ENCODE data around the gene NLK.
"Not testable (repeated sequence)": the region's sequence is repeated elsewhere in the genome, so short reads cannot be mapped to it uniquely, and the experiment has no call there.

The NLK gene

DNA sequence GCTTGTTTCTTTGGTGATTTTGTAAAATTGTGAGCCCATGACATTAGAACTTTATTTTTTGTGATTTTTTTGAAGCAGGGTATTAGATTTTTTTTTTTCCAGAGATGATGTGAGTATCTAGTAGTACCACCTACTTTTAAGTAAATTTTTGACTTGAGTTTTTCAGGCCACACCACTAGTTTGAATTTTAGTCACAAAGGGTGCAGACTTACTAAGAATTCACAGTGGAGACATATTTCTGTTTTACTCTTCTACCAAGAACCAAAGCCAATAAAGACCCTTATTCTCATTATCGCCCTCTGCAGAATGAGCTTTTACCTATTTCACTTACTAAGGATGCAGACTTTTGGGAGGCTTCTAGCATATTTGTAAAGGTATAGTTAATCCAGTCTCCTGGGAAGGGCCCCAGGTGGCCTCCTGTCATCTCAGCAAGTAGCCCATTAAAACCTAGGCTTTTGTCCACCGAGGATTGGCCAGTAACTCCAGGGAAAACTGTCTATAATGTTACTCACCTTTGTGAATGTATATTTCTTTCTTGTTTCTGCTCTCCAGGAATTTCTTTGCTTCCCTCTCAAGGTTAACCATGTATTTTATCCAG lies 30.6 kb downstream of the NLK start:
- DNase-seq (ENCODE audit: low read depth, low spot score): no peak

DNA sequence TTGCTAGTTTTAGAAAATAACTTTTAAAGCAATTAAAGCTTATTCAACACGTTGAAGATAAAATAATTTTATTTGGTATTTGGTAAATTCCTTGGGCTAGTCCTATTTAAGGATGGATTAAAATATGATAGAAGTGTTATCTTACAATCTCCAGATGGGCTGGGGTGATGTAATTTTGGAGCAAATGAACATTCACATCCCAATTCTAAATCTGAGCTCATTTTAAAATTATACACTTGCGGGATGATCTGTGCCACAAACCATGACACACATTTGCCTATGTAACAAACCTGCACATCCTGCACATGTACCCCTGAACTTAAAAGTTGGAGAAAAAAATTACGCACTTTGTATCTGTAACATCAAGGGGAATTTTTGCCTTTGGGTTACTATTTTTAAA lies 31.5 kb downstream of the NLK start:
- DNase-seq (ENCODE audit: low read depth, low spot score): no peak

DNA sequence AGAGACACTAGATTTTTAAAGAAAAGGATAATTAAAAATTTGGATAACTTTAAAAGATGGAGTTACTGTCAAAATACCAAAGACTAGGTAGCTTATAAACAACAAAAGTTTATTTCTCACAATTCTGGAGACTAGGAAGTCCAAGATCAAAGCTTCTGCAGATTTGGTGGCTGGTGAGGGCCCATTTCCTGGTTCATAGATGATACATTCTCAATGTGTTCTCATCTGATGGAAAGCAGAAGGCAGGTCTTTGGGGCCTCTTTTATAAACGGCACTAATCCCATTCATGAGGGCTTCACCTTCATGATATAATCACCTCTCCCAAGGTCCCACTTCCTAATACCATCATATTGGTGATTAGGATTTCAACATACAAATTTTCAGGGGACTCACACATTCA lies 33.7 kb downstream of the NLK start:
- no peak for DNase-seq (ENCODE audit: low read depth, low spot score)

GRCh38 chr17:28077140-28077539 lies 34.7 kb downstream of the NLK start:
- DNase-seq (ENCODE audit: low read depth, low spot score): not testable (repeated sequence)

DNA sequence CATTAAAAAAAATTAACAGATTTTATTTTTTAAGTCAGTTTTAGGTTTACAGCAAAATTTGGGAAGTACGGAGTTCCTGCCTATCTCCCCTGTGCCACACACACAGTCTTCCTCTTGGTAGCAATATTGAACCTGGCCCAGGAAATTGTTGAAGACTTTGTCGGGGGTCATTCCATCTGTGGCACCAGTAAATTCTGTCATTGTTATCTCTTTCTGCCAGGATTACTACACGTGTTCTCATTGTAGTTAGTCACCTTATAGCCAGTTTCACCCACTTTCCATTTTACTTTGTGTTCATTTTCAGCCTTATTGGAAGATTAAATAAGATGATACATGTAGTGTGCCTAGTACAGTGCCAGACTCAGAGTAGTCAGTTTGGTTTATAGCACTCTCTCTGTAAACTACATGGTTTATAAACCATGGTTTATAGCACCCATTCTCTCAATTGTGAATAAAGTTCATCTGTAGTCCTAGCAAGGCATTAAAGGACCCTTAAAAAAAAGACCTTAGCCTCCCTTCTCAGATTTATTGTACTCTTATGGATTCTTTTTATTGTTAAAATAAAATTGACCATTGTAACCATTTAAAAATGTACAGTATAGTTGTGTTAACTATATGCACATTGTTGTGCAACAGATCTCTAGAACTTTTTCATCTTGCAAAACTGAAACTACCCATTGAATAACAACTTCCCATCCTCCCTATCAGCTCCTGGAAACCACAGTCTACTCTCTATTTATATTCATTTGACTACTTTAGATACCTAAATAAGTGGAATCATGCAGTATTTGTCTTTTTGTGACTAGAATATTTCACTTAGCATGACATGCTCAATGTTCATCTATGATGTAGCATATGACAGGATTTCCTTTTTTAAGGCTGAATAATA lies 36.1 kb downstream of the NLK start:
- no peak for DNase-seq (ENCODE audit: low read depth, low spot score)

- DNase-seq (ENCODE audit: low read depth, low spot score): no peak
These were observed 39.0 kb downstream of the NLK start for GRCh38 chr17:28081467-28081866.

DNA sequence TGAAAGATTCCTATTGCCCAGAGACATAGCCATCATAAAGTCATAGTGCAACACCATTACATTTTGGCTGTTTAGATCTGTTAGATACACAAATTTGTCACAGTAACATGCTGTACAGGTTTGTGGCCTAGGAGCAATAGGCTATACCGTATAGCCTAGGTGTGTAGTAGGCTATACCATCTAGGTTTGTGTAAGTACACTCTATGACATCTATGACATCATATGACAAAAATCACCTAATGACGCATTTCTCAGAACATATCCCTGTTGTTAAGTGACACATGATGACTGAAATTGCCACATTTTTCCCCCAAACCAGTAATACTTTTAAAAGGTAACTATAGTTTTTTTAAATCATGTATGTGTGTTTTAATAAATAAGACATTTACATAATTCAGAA lies 43.3 kb downstream of the NLK start:
- DNase-seq (ENCODE audit: low read depth, low spot score): no peak

GRCh38 chr17:28086519-28086918 lies 44.0 kb downstream of the NLK start:
- no peak for DNase-seq (ENCODE audit: low read depth, low spot score)

- DNase-seq (ENCODE audit: low read depth, low spot score): no peak
These were observed 45.3 kb downstream of the NLK start for GRCh38 chr17:28087743-28088142.

DNA sequence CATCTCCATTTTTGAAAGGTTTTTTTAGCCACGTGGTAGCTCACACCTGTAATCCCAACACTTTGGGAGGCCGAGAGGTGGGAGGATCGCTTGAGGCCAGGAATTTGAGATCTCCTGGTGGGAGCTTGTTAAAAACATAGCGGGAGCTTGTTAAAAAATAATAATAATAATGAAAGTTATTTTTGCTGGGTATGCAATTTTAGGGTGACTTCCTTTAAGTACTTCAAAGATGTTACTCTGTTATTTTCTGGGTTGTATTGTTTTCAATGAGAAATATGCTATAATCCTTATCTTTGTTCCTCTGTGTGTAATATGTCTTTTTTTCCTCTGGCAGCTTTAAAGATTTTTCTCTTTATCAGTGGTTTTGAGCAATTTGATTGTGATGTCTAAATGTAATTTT lies 48.1 kb downstream of the NLK start:
- DNase-seq (ENCODE audit: low read depth, low spot score): no peak

- DNase-seq (ENCODE audit: low read depth, low spot score): no peak
These were observed 49.6 kb downstream of the NLK start for GRCh38 chr17:28092088-28092487.

DNA sequence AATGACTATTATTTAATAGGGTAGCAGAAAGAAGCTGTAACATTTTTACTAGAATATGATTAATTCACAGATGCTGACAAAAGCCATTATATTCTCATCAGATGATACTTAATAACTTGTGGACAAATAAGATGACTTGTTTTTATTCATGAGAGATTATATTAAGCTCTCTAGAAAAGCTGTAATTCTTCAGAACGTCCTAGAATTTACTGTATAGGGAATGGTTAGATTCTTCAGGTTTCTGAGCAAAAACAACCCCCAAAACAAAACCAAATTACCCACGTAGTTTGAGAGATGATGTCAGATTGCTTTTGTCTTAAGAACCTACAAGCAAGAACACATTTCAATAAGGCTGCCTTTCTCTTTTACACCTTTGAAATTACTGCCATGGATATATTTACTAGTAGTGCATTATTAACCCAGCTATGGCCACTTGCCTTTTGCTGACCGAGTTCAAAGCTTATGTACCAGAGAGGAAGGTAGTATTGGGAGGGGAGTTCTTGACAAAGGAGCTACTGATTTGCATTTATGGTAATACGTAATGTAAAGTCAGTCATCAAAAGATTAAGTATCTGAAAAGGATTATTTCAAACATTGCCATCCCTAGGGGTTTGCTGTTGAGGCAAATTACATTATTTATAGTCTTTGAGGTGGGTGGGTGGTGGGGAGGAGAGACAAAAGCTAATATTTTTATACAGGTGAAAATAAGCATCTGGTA lies 51.7 kb downstream of the NLK start:
- DNase-seq (ENCODE audit: low read depth, low spot score): no peak

DNA sequence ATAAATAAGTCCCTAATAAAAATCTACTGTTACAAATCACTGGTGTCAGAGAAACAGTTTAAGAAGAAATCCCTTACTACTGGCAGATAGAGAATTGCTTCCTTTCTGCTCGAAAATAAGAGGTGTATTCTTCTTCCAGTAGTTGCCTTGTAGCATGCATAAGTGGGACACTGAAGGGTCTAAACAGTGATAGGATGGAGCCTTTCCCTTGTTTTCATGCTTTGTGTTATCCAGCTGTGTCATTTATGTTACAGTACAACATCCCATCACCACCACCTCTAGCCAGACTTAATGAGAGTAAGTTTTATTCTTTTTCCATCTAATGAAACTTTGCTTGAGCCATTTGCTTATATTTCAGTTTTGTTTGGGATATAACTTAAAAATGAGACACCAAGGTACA lies 54.3 kb downstream of the NLK start:
- DNase-seq (ENCODE audit: low read depth, low spot score): no peak

GRCh38 chr17:28097254-28097653 lies 54.8 kb downstream of the NLK start:
- no peak for DNase-seq (ENCODE audit: low read depth, low spot score)

- no peak for DNase-seq (ENCODE audit: low read depth, low spot score)
These were observed 55.4 kb downstream of the NLK start for GRCh38 chr17:28097901-28098300.

DNA sequence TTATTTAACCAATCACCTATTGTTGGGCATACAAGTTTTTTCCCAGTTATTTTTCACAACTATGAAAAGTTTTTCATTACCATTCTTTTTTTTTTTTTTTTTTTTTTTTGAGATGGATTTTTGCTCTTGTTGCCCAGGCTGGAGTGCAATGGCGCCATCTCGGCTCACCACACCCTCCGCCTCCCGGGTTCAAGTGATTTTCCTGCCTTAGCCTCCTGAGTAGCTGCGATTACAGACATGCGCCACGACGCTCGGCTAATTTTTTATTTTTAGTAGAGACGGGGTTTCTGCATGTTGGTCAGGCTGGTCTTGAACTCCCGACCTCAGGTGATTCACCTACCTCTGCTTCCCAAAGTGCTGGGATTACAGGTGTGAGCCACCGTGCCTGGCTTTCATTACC lies 56.1 kb downstream of the NLK start:
- not testable (repeated sequence) for DNase-seq (ENCODE audit: low read depth, low spot score)

DNA sequence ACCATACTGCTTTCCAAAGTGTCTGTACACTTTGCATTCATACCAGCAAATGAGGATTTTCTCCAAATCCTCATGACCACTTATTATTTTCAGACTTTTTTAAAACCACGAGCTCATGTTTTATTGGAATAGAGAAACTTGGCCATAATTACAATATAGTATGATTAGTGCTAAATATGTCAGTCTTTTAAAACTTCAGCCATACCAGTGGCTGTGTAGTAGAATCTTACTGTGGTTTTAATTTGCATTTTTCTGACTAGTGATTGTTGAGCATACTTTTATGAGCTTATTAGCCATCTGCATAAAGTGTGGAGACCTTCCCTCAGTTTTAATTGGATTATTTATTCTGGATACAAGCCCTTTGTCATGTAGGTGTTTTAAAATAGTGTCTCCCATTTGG lies 57.8 kb downstream of the NLK start:
- DNase-seq (ENCODE audit: low read depth, low spot score): no peak

DNA sequence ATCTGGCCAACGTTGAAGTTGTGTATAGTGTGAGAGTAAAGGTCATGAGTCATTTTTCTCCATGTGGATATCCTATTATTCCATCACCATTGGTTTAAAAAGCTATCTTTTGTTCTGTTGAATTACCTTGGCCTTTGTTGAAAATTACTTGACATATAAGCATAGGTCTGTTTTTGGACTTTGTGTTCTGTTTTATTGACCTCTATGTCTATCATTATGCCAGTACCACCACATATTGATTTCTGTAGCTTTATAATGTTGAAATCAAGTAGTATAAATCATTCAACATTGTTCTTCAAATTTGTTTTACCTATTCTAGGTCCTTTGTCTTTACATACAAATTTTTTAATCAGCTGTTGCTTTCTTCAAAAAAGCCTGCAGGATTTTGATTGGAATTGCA lies 58.5 kb downstream of the NLK start:
- no peak for DNase-seq (ENCODE audit: low read depth, low spot score)

DNA sequence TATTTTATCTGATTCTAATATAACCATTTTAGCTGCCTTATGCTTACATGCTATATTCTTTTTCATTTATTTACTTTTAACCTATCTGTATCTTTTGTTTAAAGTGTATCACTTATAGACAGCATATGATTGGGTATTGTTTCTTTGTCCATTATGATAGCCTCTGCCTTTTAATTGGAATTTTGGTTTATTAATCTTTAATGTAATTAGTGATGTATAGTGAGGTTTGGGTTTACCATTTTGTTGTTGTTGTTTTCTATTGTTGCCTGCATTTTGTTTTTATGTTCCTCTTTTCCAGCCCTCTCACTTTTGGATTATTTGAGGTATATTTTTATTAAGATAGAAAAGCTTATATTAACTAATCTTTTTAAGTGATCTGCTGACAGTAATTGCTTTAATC lies 59.4 kb downstream of the NLK start:
- DNase-seq (ENCODE audit: low read depth, low spot score): no peak

- DNase-seq (ENCODE audit: low read depth, low spot score): no peak
These were observed 63.0 kb downstream of the NLK start for GRCh38 chr17:28105501-28105900.

GRCh38 chr17:28110184-28110583 lies 67.7 kb downstream of the NLK start:
- DNase-seq (ENCODE audit: low read depth, low spot score): no peak

DNA sequence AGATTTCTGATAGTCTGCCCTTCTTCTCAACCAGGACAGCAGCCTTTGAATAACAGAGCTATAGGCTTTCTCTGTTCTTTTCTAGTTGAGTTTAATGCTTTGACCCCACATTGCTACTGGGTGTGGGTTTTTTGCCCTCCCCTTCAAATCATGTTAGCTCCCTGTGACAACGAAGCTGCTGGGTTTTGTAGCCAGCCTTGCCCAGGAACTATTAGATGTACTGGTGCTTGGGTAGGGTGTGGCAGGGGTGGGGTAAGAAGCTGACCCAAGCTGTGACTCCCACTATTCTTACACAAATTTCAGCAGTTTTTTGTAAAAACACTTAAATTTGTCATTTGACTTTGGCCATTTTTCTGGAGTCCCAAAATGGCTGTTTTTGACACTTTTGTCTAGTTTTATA lies 69.7 kb downstream of the NLK start:
- no peak for DNase-seq (ENCODE audit: low read depth, low spot score)

GRCh38 chr17:28112606-28113005 lies 70.1 kb downstream of the NLK start:
- no peak for DNase-seq (ENCODE audit: low read depth, low spot score)
